GM20000 (cell line): ENCODE data around the gene TMEM176B.

Experiments
- DNase-seq: peaks from one replicate; pipeline ENCODE4 v3.0.0; 2012; ENCODE audit warnings: low spot score
- CTCF ChIP-seq: IDR thresholded peaks from 2 replicates; pipeline ENCODE4 v1.5.1; 2012; ENCODE audit warnings: mild to moderate bottlenecking, control low read depth; ENCODE audit errors: extremely low read depth, missing control alignments

Gene TMEM176B

DNA sequence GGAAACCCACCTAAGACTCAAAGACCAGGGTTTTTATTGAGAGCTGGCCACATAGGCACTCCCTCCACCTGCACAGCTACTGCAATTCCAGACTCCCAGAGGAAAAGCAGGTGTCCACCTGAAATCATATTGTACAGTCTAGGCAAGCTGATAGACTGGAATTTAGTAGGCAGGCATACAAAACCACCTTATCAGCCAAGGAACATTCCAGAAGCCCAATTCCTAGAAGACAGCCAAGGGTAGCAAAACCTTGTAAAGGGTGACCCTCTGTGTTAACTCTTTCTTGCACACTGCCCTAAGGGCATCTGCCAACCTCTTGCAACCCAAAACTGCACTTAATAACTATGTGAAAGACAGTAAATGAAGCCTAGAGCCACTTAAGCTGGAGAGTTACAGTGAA is 5.7 kb upstream of the TMEM176B start:
- TF ChIP-seq CTCF = no peak
- no peak for DNase-seq

DNA sequence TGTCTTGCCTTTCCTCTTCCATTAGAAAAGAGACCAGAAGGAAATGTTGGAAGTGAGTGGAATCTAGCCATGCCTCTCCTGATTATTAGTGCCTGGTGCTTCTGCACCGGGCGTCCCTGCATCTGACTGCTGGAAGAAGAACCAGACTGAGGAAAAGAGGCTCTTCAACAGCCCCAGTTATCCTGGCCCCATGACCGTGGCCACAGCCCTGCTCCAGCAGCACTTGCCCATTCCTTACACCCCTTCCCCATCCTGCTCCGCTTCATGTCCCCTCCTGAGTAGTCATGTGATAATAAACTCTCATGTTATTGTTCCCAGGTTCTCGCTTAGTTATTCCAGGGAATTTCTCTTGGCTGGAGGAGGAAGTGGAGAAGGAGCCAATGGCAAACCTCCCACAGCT is 4.6 kb upstream of the TMEM176B start:
- DNase-seq = no peak
- TF ChIP-seq CTCF = no peak

DNA sequence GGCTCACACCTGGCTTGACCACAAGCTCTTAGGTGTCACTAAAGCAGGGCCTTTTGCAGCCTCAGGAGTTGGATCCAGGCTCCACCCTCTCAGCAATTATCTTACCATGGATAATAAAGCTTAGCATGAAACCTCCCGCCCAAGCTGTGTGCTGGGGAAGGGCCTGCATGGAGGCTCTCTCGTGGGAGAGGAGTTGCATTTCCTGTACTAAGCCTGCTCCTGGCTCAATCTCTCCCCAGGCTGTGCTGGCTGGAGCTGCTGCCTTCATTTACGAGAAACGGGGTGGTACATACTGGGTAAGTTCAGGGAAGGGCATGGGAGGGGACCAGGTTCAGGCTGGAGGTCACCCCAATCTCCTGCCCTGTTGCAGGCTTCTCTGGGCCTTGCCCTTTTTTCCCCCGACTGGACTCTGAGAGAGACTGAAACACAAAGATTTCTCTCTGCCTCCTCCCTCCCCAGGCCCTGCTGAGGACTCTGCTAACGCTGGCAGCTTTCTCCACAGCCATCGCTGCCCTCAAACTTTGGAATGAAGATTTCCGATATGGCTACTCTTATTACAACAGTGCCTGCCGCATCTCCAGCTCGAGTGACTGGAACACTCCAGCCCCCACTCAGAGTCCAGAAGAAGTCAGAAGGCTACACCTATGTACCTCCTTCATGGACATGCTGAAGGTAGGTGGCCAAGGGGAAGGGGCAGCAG is 3.1 kb upstream of the TMEM176B start:
- no peak for TF ChIP-seq CTCF
- DNase-seq = no peak

DNA sequence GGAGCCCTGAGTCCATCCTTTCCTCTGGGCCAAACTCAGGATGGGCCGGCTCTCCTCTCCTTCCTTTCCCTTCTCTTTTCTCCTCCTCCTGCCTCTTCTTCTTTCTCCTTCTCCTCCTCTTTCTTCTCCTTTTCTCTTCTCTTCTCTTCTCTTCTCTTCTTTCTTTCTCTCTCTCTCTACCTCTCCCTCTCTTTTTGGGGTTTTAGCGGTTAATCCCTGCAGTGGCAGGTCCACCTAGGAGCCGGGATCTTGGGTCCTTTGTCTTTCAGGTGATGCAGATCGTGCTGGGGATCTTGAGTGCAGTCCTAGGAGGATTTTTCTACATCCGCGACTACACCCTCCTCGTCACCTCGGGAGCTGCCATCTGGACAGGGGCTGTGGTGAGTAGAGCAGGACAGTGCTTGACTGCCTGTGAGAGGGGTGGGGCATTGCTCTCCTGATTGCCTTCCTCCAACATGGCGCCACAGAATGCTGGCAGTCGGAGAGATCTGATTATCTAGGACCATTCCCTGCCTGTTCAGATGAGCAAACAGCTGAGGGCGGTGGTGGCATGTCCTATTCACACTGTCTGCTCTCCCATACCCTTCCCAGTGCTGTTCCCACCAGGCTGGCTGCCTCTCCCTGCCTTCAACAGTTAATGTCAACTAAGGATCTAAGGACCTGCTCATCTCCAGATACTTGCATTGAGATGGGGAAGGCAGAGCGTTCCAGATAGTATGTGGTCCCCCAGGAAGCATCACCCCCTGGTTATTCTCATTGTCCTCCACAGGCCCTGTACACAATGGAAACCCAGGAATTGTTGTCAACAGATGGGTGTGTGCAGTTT is 2.0 kb upstream of the TMEM176B start:
- TF ChIP-seq CTCF = no peak
- DNase-seq = no peak

DNA sequence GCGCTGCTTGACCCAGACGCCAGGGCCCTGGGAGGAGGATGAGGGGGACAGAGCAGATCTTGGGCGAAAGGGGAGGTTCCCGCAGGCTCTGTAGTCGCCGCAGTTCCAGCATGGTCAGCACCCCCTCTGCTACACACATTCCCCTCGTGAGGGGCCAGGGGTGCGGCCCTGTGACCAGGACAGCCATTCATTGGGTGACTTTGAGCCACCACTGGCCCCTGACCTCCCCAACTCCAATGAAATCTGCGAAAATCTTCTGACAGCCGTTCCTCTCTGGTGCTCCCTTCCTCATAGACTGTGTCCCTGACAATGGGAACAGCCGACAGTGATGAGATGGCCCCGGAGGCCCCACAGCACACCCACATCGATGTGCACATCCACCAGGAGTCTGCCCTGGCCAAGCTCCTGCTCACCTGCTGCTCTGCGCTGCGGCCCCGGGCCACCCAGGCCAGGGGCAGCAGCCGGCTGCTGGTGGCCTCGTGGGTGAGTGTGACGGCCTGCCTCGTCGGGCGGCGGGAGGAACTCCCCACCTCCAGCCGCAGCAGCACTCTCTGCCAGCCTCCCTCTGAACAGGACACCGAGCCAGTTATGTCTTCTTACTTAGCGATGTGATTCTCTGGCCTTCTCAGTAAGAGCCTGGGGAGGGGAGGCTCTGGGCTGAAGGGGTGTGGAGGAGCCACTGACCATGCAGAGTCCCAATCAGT is 1.2 kb upstream of the TMEM176B start:
- no peak for TF ChIP-seq CTCF
- DNase-seq = peak; percentile 45

GRCh38 chr7:150800581-150801241 is 547 bp upstream of the TMEM176B start, which contains the start of gene TMEM176A:
TMEM176A (plus strand) TSS chr7:150800769; CDS start chr7:150801551, 782 bp downstream.
- TF ChIP-seq CTCF = no peak
- peak; percentile 42 for DNase-seq
